ENCODE results near the gene CMIP. TPM values are rescaled to one million over a fixed set of nuclear protein-coding genes. Genes with fewer than 3 reads are reported as not detected.

The CMIP gene
- total RNA-seq, 3 donors from 2014 or later: 14.9 to 23.9 (median 17.6) TPM

- TF ChIP-seq CTCF (IDR thresholded peaks at IDR 0.05): no peak
- peak in 1 of 3 donors; percentile 78 for TF ChIP-seq POLR2AphosphoS5 (IDR thresholded peaks at IDR 0.05)
- intact Hi-C loops (cut with DNase I; ENCODE audit: low total_unique reads): no loop called here
- peak; percentile 65 to 69 for DNase-seq (ENCODE audit: low spot score in 2 of 2)
- Histone ChIP-seq H3K36me3 (no peaks in the 10 kb centered on the region), H3K27me3 (no peaks in the 10 kb centered on the region), H3K4me1 (no peaks in the 10 kb centered on the region), H3K27ac (peak overlapping the region; percentile 10 to 69), H3K9me3 (no peaks in the 10 kb centered on the region), H3K4me3 (no peak overlapping the region)
These were observed 267.2 kb downstream of the CMIP start for GRCh38 chr16:81711657-81712319.

GRCh38 chr16:81712681-81713080, 268.1 kb downstream of the CMIP start:
- intact Hi-C loops (cut with DNase I; ENCODE audit: low total_unique reads): no loop called here
- no peak for DNase-seq (ENCODE audit: low spot score in 2 of 2)
- no peaks in the 10 kb centered on the region for H3K36me3 ChIP-seq
- no peak overlapping the region for H3K4me3 ChIP-seq
- no peaks in the 10 kb centered on the region for H3K9me3 ChIP-seq
- TF ChIP-seq POLR2AphosphoS5 (IDR thresholded peaks at IDR 0.05) (no peak), CTCF (IDR thresholded peaks at IDR 0.05) (no peak), POLR2A (IDR thresholded peaks at IDR 0.05) (no peak)
- H3K27me3 ChIP-seq: no peaks in the 10 kb centered on the region
- no peaks in the 10 kb centered on the region for H3K4me1 ChIP-seq
- H3K27ac ChIP-seq: no peak overlapping the region

- intact Hi-C loops (cut with DNase I; ENCODE audit: low total_unique reads): no loop called here
- Histone ChIP-seq H3K27ac (no peak overlapping the region), H3K27me3 (no peaks in the 10 kb centered on the region), H3K36me3 (no peaks in the 10 kb centered on the region), H3K9me3 (no peaks in the 10 kb centered on the region), H3K4me1 (no peaks in the 10 kb centered on the region), H3K4me3 (no peak overlapping the region)
- no peak for TF ChIP-seq POLR2A (IDR thresholded peaks at IDR 0.05)
- TF ChIP-seq POLR2AphosphoS5 (IDR thresholded peaks at IDR 0.05): no peak
- TF ChIP-seq CTCF (IDR thresholded peaks at IDR 0.05): no peak
- DNase-seq (ENCODE audit: low spot score in 2 of 2): no peak
These were observed 268.7 kb downstream of the CMIP start for GRCh38 chr16:81713295-81713772.

- no peak overlapping the region for H3K4me3 ChIP-seq
These were observed 269.2 kb downstream of the CMIP start for GRCh38 chr16:81713796-81714195.

More at GRCh38 chr16:81713796-81714195, 269.2 kb downstream of the CMIP start:
- H3K27me3 ChIP-seq: no peaks in the 10 kb centered on the region
- no peaks in the 10 kb centered on the region for H3K4me1 ChIP-seq
- no peaks in the 10 kb centered on the region for H3K9me3 ChIP-seq
- DNase-seq (ENCODE audit: low spot score in 2 of 2): no peak
- TF ChIP-seq POLR2AphosphoS5 (IDR thresholded peaks at IDR 0.05) (no peak), CTCF (IDR thresholded peaks at IDR 0.05) (no peak), POLR2A (IDR thresholded peaks at IDR 0.05) (no peak)
- no peaks in the 10 kb centered on the region for H3K36me3 ChIP-seq
- intact Hi-C loops (cut with DNase I; ENCODE audit: low total_unique reads): no loop called here
- no peak overlapping the region for H3K27ac ChIP-seq
